HL-60 (cell line): ENCODE data around the gene GGTLC2.
A peak's percentile ranks its signal among the peaks of the same experiment; 100 is the strongest.

Source experiments
- DNase-seq, 2 experiments: peaks; one replicate each; pipeline ENCODE4 v3.0.0-alpha.2; 2010 to 2020; ENCODE audit warnings: low read depth in 1 of 2, low spot score in 1 of 2
- H3K27ac ChIP-seq: fragments of 250-450 bp; sonication (Bioruptor Pico); replicated peaks from 2 replicates; pipeline ENCODE4 v1.5.1; 2020; ENCODE audit warnings: mild to moderate bottlenecking, moderate library complexity
- H3K27me3 ChIP-seq: fragments of 250-450 bp; sonication (Bioruptor Pico); 2 replicates; pipeline ENCODE4 v1.5.1; 2021; ENCODE audit warnings: mild to moderate bottlenecking, moderate library complexity; ENCODE audit not compliant: insufficient read depth, poor library complexity, severe bottlenecking
- H3K4me3 ChIP-seq: replicated peaks from 2 replicates; pipeline ENCODE4 v1.5.1; 2011; ENCODE audit warnings: mild to moderate bottlenecking, control low read depth, low read length; ENCODE audit not compliant: insufficient read depth
- GABPA ChIP-seq: IDR thresholded peaks from 2 replicates; pipeline ENCODE4 v1.6.1; 2012; ENCODE audit warnings: low read depth
- POLR2AphosphoS5 ChIP-seq: IDR thresholded peaks from 2 replicates; pipeline ENCODE4 v1.6.1; 2012; ENCODE audit warnings: low read depth
- SPI1 ChIP-seq: IDR thresholded peaks from 2 replicates; pipeline ENCODE4 v1.6.1; 2012; ENCODE audit warnings: low read depth, mild to moderate bottlenecking, borderline replicate concordance
- TF ChIP-seq, protein P1 (sequence below): IDR thresholded peaks from 2 replicates; pipeline ENCODE4 v1.6.1; 2012; ENCODE audit warnings: low read depth; ENCODE audit not compliant: insufficient replicate concordance
- TF ChIP-seq, protein P2 (sequence below): IDR thresholded peaks from one replicate; pipeline ENCODE4 v1.5.1; 2011; ENCODE audit warnings: low read length, control low read depth, inconsistent platforms; ENCODE audit not compliant: insufficient read depth

Gene GGTLC2

DNA sequence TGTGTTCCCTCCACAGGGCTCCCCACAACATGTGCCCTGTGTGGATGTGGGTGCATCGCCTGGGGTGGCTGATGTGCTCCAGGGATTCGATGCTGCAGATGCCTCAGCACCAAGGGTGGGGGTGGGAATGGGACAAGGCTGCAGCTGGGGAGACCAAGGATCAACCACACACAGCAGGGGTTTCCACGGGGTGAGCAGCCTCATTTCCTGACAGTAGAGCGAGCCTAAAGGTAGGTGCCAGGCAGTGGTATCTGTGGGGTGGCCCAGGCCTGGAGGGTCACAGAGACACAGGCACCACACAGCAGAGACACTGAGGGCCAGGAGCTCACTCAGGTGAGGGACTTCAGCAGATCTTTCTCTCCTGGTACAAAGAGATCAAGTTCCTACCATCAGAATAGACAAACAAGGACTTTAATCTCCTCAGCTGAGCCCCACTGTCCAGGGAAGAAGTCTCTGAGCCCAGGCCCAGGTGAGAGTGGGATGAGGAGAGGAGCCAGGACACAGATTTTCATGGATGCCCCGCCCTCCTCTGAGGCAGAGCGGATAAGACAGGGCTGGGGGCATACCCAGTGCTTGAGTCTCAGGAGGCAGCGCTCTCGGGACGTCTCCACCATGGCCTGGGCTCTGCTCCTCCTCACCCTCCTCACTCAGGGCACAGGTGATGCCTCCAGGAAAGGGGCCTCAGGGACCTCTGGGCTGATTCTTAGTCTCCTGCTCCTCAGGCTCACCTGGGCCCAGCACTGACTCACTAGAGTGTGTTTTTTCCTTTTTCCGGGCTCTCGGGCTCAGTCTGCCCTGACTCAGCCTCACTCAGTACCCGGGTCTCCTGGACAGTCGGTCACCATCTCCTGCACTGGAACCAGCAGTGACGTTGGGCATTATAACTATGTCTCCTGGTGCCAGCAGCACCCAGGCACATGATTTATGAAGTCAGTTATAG lies 19.7 kb downstream of the GGTLC2 start:
- TF ChIP-seq POLR2AphosphoS5 = no peak
- TF ChIP-seq, protein P1, sequence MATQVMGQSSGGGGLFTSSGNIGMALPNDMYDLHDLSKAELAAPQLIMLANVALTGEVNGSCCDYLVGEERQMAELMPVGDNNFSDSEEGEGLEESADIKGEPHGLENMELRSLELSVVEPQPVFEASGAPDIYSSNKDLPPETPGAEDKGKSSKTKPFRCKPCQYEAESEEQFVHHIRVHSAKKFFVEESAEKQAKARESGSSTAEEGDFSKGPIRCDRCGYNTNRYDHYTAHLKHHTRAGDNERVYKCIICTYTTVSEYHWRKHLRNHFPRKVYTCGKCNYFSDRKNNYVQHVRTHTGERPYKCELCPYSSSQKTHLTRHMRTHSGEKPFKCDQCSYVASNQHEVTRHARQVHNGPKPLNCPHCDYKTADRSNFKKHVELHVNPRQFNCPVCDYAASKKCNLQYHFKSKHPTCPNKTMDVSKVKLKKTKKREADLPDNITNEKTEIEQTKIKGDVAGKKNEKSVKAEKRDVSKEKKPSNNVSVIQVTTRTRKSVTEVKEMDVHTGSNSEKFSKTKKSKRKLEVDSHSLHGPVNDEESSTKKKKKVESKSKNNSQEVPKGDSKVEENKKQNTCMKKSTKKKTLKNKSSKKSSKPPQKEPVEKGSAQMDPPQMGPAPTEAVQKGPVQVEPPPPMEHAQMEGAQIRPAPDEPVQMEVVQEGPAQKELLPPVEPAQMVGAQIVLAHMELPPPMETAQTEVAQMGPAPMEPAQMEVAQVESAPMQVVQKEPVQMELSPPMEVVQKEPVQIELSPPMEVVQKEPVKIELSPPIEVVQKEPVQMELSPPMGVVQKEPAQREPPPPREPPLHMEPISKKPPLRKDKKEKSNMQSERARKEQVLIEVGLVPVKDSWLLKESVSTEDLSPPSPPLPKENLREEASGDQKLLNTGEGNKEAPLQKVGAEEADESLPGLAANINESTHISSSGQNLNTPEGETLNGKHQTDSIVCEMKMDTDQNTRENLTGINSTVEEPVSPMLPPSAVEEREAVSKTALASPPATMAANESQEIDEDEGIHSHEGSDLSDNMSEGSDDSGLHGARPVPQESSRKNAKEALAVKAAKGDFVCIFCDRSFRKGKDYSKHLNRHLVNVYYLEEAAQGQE = no peak
- Histone ChIP-seq H3K4me3 (no peak overlapping the region), H3K27me3 (no peaks in the 10 kb centered on the region), H3K27ac (no peak overlapping the region)
- no peak for DNase-seq

DNA sequence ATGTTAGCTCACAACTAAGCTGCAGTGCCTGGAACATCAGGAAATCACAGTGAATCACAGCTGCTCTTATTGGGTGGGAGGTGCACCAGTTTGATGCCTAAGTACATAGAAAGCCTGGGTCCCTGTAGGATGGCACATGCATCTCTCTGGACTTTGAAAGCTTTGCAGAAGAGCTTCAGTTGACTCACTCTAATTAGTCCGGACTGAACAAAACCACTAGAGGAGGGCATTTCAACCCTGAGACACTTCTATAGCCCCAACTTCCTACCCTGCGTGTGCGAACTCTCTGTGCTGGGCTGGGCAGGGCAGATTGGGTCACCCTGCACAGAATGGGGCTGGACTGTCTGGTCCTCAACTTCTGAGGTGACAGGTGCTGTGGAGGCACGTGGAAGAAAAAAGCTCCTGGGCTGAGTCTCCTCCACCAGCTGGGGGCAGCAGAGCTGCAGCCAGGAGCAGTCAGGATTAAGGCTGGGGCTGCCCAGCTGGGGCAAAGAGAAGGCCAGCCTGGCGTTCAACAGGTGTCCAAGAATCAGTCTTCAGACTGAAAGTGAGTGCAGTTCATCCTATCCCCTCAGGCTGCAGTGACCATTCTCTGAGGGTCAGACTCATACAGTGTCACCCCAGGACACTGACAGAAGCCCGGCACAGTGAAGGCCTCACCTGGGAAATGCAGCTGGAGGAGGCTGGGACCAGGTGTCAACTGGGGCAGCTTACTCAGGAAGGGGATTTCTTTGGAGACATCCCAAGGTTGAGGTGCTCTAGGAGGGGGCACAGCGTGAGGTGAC lies 22.1 kb downstream of the GGTLC2 start:
- no peak overlapping the region for H3K27ac ChIP-seq
- DNase-seq = peak in 1 of 2 experiments; percentile 35
- TF ChIP-seq, protein P1 = no peak
- TF ChIP-seq SPI1 (no peak), POLR2AphosphoS5 (no peak), GABPA (no peak)
- TF ChIP-seq, protein P2, sequence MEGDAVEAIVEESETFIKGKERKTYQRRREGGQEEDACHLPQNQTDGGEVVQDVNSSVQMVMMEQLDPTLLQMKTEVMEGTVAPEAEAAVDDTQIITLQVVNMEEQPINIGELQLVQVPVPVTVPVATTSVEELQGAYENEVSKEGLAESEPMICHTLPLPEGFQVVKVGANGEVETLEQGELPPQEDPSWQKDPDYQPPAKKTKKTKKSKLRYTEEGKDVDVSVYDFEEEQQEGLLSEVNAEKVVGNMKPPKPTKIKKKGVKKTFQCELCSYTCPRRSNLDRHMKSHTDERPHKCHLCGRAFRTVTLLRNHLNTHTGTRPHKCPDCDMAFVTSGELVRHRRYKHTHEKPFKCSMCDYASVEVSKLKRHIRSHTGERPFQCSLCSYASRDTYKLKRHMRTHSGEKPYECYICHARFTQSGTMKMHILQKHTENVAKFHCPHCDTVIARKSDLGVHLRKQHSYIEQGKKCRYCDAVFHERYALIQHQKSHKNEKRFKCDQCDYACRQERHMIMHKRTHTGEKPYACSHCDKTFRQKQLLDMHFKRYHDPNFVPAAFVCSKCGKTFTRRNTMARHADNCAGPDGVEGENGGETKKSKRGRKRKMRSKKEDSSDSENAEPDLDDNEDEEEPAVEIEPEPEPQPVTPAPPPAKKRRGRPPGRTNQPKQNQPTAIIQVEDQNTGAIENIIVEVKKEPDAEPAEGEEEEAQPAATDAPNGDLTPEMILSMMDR = peak; percentile 55
- no peak overlapping the region for H3K4me3 ChIP-seq
- no peaks in the 10 kb centered on the region for H3K27me3 ChIP-seq

DNA sequence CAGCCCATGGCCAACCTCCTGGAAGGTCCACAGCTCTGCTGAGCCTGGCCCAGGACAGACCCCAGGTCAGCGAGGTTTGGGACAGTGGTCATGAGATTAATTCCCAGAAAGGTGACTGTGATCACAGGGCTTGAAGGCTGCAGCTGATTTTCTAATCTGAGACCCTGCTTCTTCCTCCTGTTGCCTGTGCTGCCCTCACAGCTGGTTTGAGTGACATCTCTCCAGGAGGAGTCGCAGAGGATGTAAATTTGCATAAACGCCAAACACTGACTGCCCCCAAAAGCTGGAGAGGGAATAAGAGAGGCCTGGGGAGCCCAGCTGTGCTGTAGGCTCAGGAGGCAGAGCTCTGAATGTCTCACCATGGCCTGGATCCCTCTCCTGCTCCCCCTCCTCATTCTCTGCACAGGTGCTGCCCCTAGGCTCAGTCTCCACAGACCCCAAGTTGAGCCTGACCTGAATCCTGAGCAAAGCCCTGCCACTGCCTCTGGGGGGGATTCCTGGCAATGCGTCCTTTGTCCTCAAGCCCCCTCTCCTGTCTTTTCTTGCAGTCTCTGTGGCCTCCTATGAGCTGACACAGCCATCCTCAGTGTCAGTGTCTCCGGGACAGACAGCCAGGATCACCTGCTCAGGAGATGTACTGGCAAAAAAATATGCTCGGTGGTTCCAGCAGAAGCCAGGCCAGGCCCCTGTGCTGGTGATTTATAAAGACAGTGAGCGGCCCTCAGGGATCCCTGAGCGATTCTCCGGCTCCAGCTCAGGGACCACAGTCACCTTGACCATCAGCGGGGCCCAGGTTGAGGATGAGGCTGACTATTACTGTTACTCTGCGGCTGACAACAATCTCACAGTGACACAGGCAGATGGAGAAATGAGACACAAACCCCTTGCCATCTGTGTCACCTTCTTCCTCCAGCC lies 23.8 kb downstream of the GGTLC2 start:
- DNase-seq = no peak
- TF ChIP-seq POLR2AphosphoS5 (no peak), GABPA (no peak)
- TF ChIP-seq, protein P1 = no peak
- TF ChIP-seq, protein P2 = no peak
- H3K4me3 ChIP-seq = no peak overlapping the region
- no peak overlapping the region for H3K27ac ChIP-seq
- H3K27me3 ChIP-seq = no peaks in the 10 kb centered on the region
